ENCODE data around the gene EPX. TPM values are rescaled to one million over a fixed set of nuclear protein-coding genes. Genes with fewer than 3 reads are reported as not detected.

The EPX gene
- total RNA-seq, 2 donors from 2014 or later: not detected

DNA sequence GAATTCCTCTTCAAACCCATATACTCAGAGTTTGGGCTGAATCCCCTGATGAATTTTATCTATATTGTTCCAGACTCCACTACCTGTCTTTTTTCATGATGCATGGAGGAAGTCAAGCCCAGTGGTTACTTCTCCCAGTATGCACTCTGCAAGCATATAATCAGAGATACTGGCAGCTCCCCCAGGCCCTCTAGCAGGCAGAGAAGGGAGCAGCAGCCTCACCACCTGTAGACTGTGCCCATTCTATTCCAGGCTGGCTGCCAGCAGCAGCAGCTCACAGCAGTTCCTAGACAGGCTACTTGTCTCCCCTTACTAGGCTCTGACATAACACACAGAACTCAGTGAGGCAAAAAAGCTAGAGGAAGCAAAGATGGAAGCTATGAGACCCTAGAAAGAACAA, 23.2 kb downstream of the EPX start:
- Histone ChIP-seq H3K27ac (ENCODE audit: low read depth, low read length) (no peak overlapping the region), H3K9ac (ENCODE audit: extremely low read depth, low read length, poor library complexity, severe bottlenecking) (no peak overlapping the region), H3K9me3 (ENCODE audit: control insufficient read depth, low read length) (no peaks in the 10 kb centered on the region), H3K4me3 (ENCODE audit: low read length) (no peak overlapping the region), H3K36me3 (ENCODE audit: control insufficient read depth, insufficient read depth, low read length) (peaks cover 48% of the 10 kb centered on the region), H3K4me1 (ENCODE audit: control insufficient read depth, insufficient read depth, low read length) (no peaks in the 10 kb centered on the region), H3K27me3 (ENCODE audit: control insufficient read depth, insufficient read depth, low read length, poor library complexity, severe bottlenecking) (no peaks in the 10 kb centered on the region)
- peak; percentile 67 for DNase-seq
- Mint-ChIP-seq H3K4me3 (no peak overlapping the region), H3K9me3 (no peaks in the 10 kb centered on the region), H3K27ac (no peak overlapping the region), H3K27me3 (ENCODE audit: insufficient read depth) (peaks cover 2% of the 10 kb centered on the region), H3K36me3 (ENCODE audit: low read depth) (peaks cover 36% of the 10 kb centered on the region), H3K4me1 (peaks cover 6% of the 10 kb centered on the region)
- TF ChIP-seq, protein P1, sequence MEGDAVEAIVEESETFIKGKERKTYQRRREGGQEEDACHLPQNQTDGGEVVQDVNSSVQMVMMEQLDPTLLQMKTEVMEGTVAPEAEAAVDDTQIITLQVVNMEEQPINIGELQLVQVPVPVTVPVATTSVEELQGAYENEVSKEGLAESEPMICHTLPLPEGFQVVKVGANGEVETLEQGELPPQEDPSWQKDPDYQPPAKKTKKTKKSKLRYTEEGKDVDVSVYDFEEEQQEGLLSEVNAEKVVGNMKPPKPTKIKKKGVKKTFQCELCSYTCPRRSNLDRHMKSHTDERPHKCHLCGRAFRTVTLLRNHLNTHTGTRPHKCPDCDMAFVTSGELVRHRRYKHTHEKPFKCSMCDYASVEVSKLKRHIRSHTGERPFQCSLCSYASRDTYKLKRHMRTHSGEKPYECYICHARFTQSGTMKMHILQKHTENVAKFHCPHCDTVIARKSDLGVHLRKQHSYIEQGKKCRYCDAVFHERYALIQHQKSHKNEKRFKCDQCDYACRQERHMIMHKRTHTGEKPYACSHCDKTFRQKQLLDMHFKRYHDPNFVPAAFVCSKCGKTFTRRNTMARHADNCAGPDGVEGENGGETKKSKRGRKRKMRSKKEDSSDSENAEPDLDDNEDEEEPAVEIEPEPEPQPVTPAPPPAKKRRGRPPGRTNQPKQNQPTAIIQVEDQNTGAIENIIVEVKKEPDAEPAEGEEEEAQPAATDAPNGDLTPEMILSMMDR (conservative IDR thresholded peaks at IDR 0.05): no peak

DNA sequence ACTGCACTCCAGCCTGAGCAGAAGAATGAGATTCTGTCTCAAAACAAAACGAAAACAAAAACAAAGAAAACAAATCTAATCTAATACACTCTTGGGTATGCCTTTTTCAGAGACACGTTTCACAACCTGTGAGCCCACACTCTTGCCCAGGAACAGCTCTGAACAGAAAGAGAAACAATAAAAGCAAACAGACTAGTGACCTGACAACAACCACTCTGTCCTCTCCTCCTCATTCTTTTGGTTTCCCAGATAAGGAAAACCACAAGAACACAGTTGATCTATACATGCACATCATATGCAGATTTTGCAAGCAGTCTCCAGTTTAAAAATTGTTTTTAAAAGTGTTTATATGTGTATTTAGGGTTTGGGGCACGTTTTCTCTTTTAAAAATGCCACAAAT, 25.2 kb downstream of the EPX start:
- no peak for DNase-seq
- 89 to 90% methylated on average over 3 of the region's 3 CpGs for WGBS, 2 experiments (ENCODE audit: insufficient coverage in 1 of 2, insufficient read length in 1 of 2)
- TF ChIP-seq, protein P1 (conservative IDR thresholded peaks at IDR 0.05): no peak
- no peaks in the 10 kb centered on the region for H3K9me3 ChIP-seq (ENCODE audit: control insufficient read depth, low read length)
- H3K4me1 ChIP-seq (ENCODE audit: control insufficient read depth, insufficient read depth, low read length): no peaks in the 10 kb centered on the region
- H3K27me3 ChIP-seq (ENCODE audit: control insufficient read depth, insufficient read depth, low read length, poor library complexity, severe bottlenecking): no peaks in the 10 kb centered on the region
- H3K9ac ChIP-seq (ENCODE audit: extremely low read depth, low read length, poor library complexity, severe bottlenecking): no peak overlapping the region
- Mint-ChIP-seq H3K36me3 (ENCODE audit: low read depth) (peaks cover 29% of the 10 kb centered on the region), H3K9me3 (no peaks in the 10 kb centered on the region), H3K27ac (no peak overlapping the region), H3K27me3 (ENCODE audit: insufficient read depth) (peaks cover 20% of the 10 kb centered on the region), H3K4me1 (peaks cover 6% of the 10 kb centered on the region), H3K4me3 (peak overlapping the region; percentile 88)
- peaks cover 33% of the 10 kb centered on the region for H3K36me3 ChIP-seq (ENCODE audit: control insufficient read depth, insufficient read depth, low read length)
- H3K27ac ChIP-seq (ENCODE audit: low read depth, low read length): no peak overlapping the region
- no peak overlapping the region for H3K4me3 ChIP-seq (ENCODE audit: low read length)

DNA sequence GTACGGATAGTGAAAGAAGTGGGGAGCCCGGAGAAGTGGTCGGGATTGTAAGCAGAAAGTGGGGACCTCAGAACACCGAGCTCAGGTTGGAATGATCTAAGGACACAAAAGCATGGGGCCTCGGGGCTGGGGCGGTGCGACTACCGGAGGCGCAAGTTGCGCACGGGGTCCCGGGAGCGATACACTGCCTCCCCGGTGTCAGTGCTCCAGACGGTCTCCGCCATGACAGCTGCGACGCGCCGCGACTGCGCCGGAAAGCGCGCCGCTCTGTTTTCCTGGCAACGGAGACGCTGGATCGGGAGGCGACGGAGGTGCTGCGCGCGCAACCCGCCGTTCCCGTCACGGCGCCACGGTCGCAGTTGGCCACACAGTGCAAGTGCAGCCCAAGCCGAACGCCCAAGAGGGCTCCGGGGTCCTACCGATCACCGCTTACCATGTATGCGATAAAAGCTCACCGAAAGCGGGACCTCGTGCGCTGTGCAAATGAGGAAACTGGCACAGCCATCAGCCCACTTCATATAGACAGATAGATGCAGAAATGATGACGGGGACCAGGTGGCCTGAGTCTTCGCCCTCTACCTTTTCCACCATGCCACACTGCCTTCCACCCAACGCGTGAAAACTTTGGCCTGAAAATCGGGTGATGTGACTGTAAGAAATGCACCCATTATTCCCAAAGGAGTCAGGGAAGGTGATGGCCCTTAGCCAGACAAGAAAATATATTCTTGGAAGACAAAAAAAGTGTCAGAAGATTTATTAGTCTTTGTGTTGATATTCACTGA, 26.7 kb downstream of the EPX start, which contains the start of gene MKS1:
TSS of gene MKS1 (minus strand) at position 249 of the 782 bp plus-strand sequence. CDS start at position 224, 25 bp downstream.
- peak within 1 kb of the TSS; percentile 73 for H3K9ac ChIP-seq (ENCODE audit: extremely low read depth, low read length, poor library complexity, severe bottlenecking)
- H3K4me3 ChIP-seq (ENCODE audit: low read length): peak within 1 kb of the TSS; percentile 92
- Mint-ChIP-seq H3K27me3 (ENCODE audit: insufficient read depth) (peaks cover 26% of the 10 kb centered on the region), H3K36me3 (ENCODE audit: low read depth) (peaks cover 19% of the 10 kb centered on the region), H3K27ac (peak within 1 kb of the TSS; percentile 68), H3K4me1 (peaks cover 6% of the 10 kb centered on the region), H3K9me3 (no peaks in the 10 kb centered on the region), H3K4me3 (peak within 1 kb of the TSS; percentile 88)
- H3K4me1 ChIP-seq (ENCODE audit: control insufficient read depth, insufficient read depth, low read length): no peaks in the 10 kb centered on the region
- DNase-seq: peak; percentile 100
- TF ChIP-seq, protein P1 (conservative IDR thresholded peaks at IDR 0.05): peak; percentile 78
- whole genome bisulfite sequencing, 2 experiments (ENCODE audit: insufficient coverage in 1 of 2, insufficient read length in 1 of 2): 8 to 17% methylated on average over 15 to 56 of the region's 56 CpGs
- H3K36me3 ChIP-seq (ENCODE audit: control insufficient read depth, insufficient read depth, low read length): peaks cover 21% of the 10 kb centered on the region
- H3K9me3 ChIP-seq (ENCODE audit: control insufficient read depth, low read length): no peaks in the 10 kb centered on the region
- no peaks in the 10 kb centered on the region for H3K27me3 ChIP-seq (ENCODE audit: control insufficient read depth, insufficient read depth, low read length, poor library complexity, severe bottlenecking)
- no peak within 1 kb of the TSS for H3K27ac ChIP-seq (ENCODE audit: low read depth, low read length)

Data from endodermal cell (in vitro differentiated cells).